NCI-H82 treated with DMSO at 0.1 percent for 48 hours (cell line): ENCODE measurements around the gene DNAJC5G.
A peak's percentile ranks its signal among the peaks of the same experiment; 100 is the strongest.
"Not testable (repeated sequence)": the region's sequence is repeated elsewhere in the genome, so short reads cannot be mapped to it uniquely, and the experiment has no call there.

Source experiments
- DNase-seq: peaks from one replicate; lab custom pipeline; 2025; ENCODE audit not compliant: unreplicated experiment; lab: John Stamatoyannopoulos, UW

DNAJC5G gene

DNA sequence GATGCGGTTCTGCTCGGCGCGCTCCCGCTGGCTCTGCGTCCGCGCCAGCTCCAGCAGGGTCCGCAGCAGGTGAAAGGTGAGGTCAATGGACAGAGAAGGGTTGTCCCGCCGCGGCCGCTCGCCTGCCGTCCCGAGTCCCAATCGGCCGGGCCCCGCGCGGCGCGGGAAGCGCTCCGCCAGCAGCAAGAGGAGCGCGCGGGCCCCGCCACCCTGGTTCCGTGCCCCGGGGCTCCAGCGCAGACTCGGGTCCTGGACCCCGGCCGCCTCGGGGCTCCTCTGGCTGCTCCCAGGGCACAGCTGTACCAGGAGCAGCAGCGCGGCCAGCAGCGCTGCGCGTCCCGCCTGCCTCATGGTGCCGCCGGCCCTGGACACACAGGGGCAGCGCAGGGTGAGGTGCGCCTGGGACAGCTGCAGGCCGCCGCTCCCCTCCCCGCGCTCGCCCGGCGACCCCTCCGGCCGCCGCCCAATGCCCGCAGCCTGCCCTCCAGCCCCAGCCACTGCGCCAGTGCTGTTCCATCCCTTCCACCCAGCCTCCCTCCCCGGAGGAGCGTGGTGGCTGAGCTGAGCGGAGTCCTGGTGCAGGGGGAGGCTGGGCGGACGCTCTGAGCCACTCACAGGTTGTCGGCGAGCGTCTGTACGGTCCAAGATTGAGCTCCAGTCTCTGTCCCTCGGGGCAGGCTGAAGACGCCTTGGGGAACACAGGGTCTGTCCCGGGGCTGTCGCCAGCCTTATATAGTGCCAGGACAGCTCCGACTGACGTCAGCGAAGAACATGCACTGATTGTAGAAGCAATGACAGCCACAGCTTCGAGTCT is 32.5 kb downstream of the DNAJC5G start:
- DNase-seq, result no peak

DNA sequence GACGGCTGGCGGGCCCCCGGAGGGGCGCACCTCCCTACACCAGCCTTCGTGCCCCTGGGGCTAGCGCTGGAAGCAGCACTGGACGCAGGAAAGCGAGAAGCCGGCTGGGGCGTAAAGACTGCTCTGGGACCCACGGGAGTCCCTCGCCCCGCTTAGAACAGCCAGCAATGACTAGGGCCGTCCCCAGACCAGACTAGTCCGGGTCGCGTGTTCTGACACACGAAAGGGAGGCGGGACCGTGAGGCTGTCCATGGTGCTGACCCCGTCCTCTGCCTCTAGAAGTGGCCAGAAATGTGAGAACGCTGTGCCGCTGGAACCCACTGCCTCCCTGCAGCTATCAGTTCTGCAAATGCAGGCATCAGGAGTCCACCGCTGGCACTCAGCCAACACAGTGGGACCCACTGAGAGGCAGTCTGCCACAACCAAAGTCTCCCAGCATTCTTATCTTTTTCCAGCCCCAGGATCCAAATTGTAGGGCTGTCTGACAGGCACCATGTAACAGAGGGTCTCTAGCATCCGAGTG is 33.2 kb downstream of the DNAJC5G start, which contains the start of gene UCN:
UCN (minus strand) TSS at position 87 of the 523 bp plus-strand sequence. CDS start 550 bp downstream, outside the sequence.
- DNase-seq, result no peak

DNA sequence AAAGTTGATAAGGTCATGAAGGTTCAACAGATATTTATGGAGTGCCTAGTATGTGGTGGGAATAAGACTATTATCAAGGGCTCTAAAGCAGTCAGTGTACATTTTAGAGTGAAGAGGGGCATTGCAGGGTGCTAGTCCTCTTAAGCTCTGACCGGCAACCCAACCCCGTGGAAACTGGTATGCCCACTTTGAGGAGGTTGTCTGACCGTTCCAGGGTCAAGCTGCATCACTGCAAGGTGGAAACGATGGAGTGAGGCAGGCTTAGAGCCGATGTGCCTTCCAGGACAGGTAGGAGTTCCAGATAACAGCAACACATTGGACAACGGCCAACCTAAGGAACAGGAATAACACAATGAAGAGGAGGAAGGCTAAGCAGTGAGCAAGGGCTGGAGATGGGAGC is 34.4 kb downstream of the DNAJC5G start:
- no peak for DNase-seq

DNA sequence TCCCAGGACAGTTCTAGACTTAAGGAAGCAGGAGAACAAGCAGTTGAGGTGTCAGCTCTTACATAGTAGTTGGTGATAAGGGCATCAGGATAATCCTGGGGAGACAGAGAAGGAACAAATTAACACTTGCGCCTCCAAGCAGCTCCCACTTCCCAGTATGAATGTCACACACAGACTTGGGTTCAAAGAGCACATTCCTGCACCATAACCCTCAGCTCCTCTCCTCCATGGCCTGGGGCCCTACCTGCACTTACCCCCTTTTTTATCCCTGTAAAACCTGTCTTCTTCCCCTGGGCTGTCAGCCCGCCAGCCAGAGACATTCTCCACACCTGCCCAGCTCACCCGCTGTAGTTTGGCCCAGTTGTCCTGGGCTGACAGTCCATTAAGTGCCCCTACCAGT is 36.9 kb downstream of the DNAJC5G start:
- DNase-seq, result no peak

DNA sequence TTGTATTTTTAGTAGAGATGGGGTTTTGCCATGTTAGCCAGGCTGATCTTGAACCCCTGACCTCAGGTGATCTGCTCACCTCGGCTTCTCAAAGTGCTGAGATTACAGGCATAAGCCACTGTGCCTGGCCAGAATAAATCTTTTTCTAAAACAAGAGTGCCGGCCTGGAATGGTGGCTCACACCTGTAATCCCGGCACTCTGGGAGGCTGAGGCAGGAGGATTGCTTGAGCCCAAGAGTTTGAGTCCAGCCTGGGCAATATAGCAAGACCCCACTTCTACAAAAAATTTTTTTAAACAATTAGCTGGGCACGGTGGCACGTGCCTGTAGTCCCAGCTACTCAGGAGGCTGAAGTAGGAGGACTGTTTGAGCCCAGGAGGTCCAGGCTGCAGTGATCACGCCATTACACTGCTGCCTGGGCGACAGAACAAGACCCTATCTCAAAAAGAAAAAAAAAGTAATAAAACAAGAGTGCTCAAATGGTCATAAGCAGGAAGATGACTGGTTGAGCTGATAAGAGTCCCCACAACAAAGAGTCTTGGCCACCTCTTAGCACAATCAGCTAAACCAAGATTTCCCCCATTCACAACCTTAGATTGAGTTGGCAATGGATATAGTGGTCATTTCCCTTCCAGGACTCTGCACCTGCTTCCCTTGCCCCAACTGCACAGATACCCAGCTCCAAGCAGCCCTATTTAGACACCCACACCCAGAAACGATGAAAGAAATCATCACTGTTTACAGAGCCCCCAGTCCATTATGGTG is 38.8 kb downstream of the DNAJC5G start:
- DNase-seq, result no peak

DNA sequence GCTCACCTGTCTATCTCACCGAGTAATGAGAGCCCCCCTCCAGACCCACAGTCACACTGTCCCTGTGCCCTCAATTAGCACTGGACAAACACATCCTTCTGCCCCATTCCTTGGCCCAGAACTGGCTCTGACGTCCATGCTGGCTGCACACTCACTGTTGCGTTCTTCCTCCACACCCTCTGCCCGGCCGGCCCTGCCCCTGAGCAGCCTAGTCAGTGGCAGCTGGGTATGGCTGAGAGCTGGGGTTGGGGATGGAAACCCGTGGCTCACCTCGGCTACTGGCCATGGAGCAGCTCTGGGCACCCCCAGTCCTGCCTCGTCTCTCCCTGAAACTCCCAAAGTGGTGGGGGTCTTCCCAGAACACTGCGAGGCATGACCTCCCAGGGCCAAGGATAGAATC is 39.5 kb downstream of the DNAJC5G start:
- DNase-seq, result no peak

DNA sequence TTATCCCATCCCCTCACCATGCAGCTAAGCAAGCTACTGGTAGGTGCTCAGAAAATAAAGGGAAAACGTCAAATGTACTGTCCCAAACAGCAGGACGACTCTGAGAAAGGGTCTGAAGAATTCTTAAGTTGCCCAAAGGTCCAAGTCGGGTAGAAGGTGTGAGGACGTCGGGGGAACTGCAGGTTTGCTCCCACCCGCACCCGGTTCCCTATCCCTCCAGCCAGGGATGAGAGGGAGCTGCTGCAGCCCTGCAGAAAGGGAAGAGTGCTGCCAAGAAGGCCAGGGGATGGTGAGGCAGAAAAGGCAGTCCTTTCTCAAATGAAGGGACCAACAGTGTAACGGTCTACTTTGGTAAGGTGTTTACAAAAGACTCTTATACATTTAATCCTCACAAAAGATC is 39.9 kb downstream of the DNAJC5G start:
- no peak for DNase-seq

DNA sequence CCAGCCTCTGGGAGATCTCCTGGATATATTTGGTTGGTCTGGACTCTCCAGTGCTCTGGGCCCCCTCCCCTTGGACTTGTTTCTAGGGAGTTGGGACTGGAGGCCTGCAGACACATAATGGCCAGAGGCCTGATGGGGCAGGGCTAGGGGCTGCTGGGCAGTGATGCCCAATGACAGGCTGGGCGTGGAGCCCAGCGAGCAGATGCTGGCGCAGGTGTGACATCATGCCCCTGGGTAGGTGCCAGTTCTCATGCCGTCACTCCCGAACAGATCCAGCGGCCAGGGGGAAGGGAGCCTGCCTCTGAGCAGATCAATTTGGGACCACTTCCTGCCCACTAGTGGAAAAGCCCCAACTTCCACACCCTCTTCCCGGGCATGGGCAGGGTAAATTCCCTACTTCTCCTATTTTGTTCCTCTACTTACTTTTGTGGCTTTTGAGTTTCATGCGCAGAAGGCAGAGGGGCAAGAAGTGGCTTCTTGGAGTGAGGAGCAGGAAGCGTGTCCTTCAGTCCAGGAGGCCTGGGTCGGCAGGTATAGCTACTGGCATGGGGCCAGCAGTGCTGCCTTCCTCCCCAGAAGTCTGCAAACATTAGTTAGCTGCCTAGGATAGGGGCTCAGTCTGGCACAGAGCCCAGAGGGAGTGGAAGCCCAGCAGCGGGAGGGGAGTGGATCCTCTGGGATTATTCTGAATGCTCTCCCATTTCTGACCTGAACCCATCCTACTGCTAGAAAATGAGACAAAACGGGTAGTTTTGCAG is 41.6 kb downstream of the DNAJC5G start:
- no peak for DNase-seq

DNA sequence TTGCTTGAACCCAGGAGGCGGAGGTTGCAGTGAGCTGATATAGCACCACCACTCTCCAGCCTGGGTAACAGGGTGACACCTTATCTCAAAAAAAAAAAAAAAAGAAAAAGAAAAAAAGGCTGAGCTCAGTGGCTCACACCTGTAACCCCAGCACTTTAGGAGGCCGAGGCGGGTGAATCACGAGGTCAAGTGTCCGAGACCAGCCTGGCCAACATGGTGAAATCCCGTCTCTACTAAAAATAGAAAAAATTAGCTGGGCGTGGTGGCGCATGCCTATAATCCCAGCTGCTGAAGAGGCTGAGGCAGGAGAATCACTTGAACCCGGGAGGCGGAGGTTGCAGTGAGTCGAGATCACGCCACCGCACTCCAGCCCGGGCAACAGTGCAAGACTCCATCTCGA is 44.6 kb downstream of the DNAJC5G start:
- not testable (repeated sequence) for DNase-seq

DNA sequence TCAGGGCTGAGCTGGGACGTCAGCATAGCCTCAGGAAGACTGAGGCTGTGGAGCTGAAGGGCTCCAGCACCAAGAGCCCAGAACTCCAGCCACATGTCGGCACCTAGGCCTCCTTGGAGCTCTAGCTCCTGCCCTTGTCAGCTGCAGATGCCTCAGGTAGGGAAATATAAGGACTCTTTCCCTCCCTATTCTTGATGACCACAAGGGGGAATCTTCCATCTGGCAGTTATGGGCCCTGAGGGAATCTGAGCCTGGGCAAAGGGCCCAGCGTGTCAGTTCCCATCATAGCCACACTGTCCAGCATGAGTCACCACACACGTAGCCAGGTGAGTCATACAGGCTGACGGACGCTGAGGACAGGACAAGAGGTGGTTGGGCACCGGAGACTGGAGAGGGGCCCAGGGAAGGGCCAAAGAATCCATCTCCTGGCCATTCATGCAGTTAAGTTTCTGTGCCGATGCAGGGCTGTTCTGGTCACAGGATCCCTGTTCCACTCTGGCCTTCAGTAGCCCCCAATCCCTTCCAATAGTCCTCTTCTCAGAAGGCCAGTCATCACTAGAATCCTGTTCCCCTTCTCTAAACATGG is 45.8 kb downstream of the DNAJC5G start:
- DNase-seq, result no peak

DNA sequence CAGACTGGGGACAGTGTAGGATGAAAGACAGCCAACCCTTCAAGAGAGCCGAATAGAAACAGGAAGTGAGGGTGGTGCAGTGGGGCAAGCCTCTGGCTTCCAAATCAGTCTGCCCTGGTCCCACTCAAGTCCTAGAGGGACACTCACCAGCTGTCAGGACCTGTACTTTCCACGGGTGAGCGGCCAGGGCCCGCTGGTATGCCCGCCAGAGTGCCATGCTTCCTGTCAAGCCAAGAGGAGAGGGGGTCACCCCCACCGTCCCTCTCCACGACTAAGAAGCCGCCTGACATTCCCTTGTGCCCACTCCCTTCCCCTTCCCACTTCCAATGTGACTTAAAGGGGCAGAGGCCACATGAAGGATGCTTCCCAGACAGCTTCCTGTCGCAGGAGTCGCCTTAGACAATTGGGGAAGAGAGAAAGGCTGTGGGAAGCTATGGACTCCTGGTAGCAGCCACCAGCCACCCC is 47.1 kb downstream of the DNAJC5G start:
- no peak for DNase-seq

DNA sequence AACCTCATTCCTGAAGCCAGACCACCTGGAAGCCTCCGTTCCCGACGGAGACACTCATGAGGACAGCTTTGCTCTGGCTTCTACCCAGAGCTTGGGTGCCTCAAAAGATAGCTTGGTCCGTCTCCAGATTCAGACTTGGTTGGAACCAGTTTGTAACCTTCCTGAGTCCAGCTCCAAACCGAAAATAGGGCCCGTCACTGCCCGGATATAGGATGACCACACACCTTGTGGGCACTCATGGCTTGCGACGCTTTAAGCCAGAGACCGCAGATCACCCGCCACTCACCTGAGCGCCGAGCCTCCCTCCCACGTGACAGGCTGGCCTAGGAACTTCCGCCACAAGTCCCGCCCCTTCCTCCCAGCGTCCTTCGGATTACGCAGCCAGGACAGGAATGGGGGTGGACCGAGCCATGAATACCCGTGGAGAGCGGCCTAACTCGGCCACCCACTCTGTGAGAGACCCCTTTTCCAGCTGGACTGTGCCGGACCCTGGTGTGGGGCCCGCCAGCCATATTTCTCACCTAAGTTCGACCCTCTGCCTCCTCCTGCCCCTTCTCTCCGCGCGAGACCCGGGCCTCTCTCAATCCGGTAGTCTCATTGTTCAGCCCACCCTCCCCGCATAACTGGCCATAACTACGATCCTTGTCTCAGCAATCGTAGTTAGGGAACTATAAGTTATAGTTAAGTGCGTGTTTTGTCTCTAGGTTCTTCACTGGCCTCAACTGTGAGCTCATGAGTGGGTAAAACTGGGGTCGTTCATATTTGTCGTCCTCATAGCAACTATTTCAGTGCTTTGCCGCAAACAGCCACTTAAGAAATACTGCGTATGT is 47.7 kb downstream of the DNAJC5G start, which contains the start of gene MPV17:
MPV17 (minus strand) TSS at position 332 of the 830 bp plus-strand sequence. CDS start 580 bp downstream, outside the sequence.
- DNase-seq, result peak; percentile 66

DNA sequence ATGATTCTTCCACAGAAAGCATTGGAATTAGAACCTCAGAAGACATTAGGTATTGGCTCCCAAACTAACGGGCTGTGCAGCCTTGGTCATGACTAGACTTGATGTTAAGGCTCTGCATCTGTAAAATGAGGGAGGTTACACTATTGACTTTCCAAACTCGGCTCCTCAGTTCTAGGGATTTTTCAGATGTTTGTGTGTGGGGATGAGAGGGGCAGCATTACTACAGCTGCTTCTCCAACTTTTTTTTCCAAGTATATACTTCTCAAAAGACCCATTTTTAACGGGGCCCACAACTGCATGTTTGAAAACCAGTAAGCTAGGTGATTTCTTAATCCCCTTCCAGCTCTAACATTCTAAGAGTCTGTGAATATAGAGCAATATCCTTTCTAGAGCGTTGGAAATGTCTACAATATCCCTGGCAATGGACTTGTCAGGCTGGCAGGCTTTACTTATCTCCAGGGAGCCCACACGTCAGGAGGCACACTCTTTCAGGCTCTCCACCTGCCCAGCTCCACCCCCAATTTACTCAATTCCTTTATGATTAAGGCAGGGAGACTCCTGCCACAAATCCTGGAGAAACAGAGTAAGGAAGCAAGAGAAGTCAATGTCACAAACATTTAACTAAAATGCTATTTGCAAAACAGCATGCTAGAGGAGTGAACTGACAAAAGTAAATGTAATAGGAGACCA is 48.5 kb downstream of the DNAJC5G start:
- no peak for DNase-seq

DNA sequence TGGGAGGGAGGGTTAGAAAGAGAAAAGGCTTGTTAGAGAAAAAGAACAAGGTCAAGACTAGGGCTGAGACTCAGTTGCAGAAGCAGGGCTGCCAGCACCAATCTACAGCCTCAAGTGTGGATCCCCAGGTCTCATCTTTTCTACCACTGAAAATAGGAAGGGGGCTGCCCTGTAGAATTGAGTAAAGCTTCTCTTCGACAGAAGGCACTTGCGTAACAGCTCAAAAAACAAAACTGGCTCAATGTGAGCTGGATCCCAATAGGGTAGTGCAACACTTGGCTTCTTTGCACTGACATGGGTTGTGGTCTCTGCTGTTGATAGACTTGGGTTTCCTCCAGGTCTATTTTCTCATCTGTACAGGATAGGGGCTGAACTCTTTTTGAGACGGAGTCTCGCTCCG is 49.5 kb downstream of the DNAJC5G start:
- no peak for DNase-seq
